Right ventricle myocardium superior (tissue), 1 donor: ENCODE measurements around the gene KCNK7. TPM values are rescaled to one million over a fixed set of nuclear protein-coding genes. Genes with fewer than 3 reads are reported as not detected.

ENCODE experiments used
- ATAC-seq: fragments of 200-7000 bp; cut with Tn5 transposase; one replicate; pipeline ENCODE4 v1.9.1; 2020; ENCODE audit warnings: mild to moderate bottlenecking; ENCODE audit not compliant: poor library complexity
- DNase-seq: peaks from one replicate; pipeline ENCODE4 v3.0.0-alpha.2; 2020
- intact Hi-C: fragments of 100-400 bp; cut with DNase I; formaldehyde crosslinking; loops from one replicate; pipeline ENCODE4 v1.11.2; 2022
- total RNA-seq: library from RNA; stranded (reverse); fragmentation: NEBNext Ultra II Directional; extraction: Animal tissue kit (Norgen Biotek cat#: 25700); gene quantifications from one replicate; pipeline ENCODE4 v1.2.1, GENCODE V29; 2021
- donor health status: DM: no; HTN: yes; CAD: no; lungs with severe emphysema.

Gene KCNK7
- total RNA-seq, 1 donor from 2014 or later, result 0.81 TPM

GRCh38 chr11:65595131-65595530 lies 469 bp downstream of the KCNK7 start:
- intact Hi-C loops, result no loop called here
- no peak for ATAC-seq

GRCh38 chr11:65593518-65594414 lies 1.8 kb downstream of the KCNK7 start:
- DNase-seq (peak; percentile 76), ATAC-seq (peak; percentile 47)
- intact Hi-C loops, result no loop called here

More at GRCh38 chr11:65595131-65595530, 469 bp downstream of the KCNK7 start:
- no peak for DNase-seq

GRCh38 chr11:65592858-65593517 lies 2.6 kb downstream of the KCNK7 start:
- ATAC-seq, result no peak
- intact Hi-C loops, result no loop called here
- no peak for DNase-seq

- DNase-seq (no peak), ATAC-seq (peak; percentile 42)
- intact Hi-C loops, result no loop called here
These were observed 3.4 kb downstream of the KCNK7 start for GRCh38 chr11:65591939-65592857.

- intact Hi-C loops, result no loop called here
- ATAC-seq (no peak), DNase-seq (peak; percentile 77)
These were observed 5.3 kb downstream of the KCNK7 start for GRCh38 chr11:65590240-65590738.

- no peak for ATAC-seq
- intact Hi-C loops, result no loop called here
- DNase-seq, result no peak
These were observed 6.0 kb downstream of the KCNK7 start for GRCh38 chr11:65589444-65590239.

GRCh38 chr11:65588199-65589054 lies 7.2 kb downstream of the KCNK7 start:
- peak; percentile 76 for DNase-seq
- intact Hi-C loops, result no loop called here
- ATAC-seq, result peak; percentile 68

GRCh38 chr11:65586676-65587075 lies 8.9 kb downstream of the KCNK7 start:
- no peak for DNase-seq

GRCh38 chr11:65586247-65586630 lies 9.4 kb downstream of the KCNK7 start:
- intact Hi-C loops, result no loop called here
- ATAC-seq (no peak), DNase-seq (no peak)

More at GRCh38 chr11:65586676-65587075, 8.9 kb downstream of the KCNK7 start:
- intact Hi-C loops, result no loop called here
- ATAC-seq, result peak; percentile 20

GRCh38 chr11:65585396-65586246 lies 10.0 kb downstream of the KCNK7 start:
- no peak for DNase-seq
- intact Hi-C loops, result no loop called here

GRCh38 chr11:65584723-65585171 lies 10.9 kb downstream of the KCNK7 start:
- intact Hi-C loops, result no loop called here
- DNase-seq (no peak), ATAC-seq (no peak)

More at GRCh38 chr11:65585396-65586246, 10.0 kb downstream of the KCNK7 start:
- no peak for ATAC-seq

GRCh38 chr11:65584106-65584505 lies 11.5 kb downstream of the KCNK7 start:
- ATAC-seq, result no peak

GRCh38 chr11:65583589-65583988 lies 12.0 kb downstream of the KCNK7 start:
- intact Hi-C loops, result no loop called here
- DNase-seq (no peak), ATAC-seq (no peak)

More at GRCh38 chr11:65584106-65584505, 11.5 kb downstream of the KCNK7 start:
- intact Hi-C loops, result no loop called here
- DNase-seq, result no peak

- intact Hi-C loops, result no loop called here
- DNase-seq (no peak), ATAC-seq (no peak)
These were observed 13.7 kb downstream of the KCNK7 start for GRCh38 chr11:65581928-65582327.

GRCh38 chr11:65580756-65581155 lies 14.8 kb downstream of the KCNK7 start:
- DNase-seq (no peak), ATAC-seq (no peak)
- intact Hi-C loops, result no loop called here

GRCh38 chr11:65580031-65580692 lies 15.4 kb downstream of the KCNK7 start:
- no peak for ATAC-seq
- intact Hi-C loops, result no loop called here

More at GRCh38 chr11:65580031-65580692, 15.4 kb downstream of the KCNK7 start:
- DNase-seq, result no peak
